Suprapubic skin (tissue), 3 donors: Measurements from ENCODE around the gene WWTR1.

Experiments
- CTCF ChIP-seq, 2 donors: fragments of 200-600 bp in 1 of 2; fragments of 450-650 bp in 1 of 2; sonication (generic) in 1 of 2; IDR thresholded peaks; one replicate each; pipeline ENCODE4 v1.5.1; 2016 to 2019; ENCODE audit warnings: antibody characterized with exemption in 2 of 2, mild to moderate bottlenecking in 1 of 2, moderate library complexity in 1 of 2
- EP300 ChIP-seq: sonication (generic); formaldehyde crosslinking; IDR thresholded peaks from one replicate; pipeline ENCODE4 v1.6.1; 2017; ENCODE audit warnings: antibody characterized with exemption

- TF ChIP-seq CTCF (IDR thresholded peaks at IDR 0.05): no peak
- no peak for TF ChIP-seq EP300
These were observed 9.8 kb upstream of the WWTR1 start for GRCh38 chr3:149667576-149667975.
